HEK293 (cell line): ENCODE data around the gene CFAP299.
A peak's percentile ranks its signal among the peaks of the same experiment; 100 is the strongest.

Experiments used
- CTCF ChIA-PET: fragments of 350-600 bp; formaldehyde crosslinking; extraction: SDS; loops from one replicate; lab custom pipeline; 2021; ENCODE audit warnings: antibody characterized with exemption; lab: Yijun Ruan, JAX
- POLR2A ChIA-PET: fragments of 300-600 bp; formaldehyde crosslinking; extraction: SDS; loops from one replicate; lab custom pipeline; 2020; ENCODE audit warnings: antibody characterized with exemption, inconsistent platforms; lab: Yijun Ruan, JAX
- H3K27ac ChIP-seq: fragments of 200-500 bp; sonication (Bioruptor generic); 2 replicates; pipeline ENCODE4 v1.5.1; 2014; ENCODE audit warnings: low read depth, low read length, control low read depth, inconsistent platforms; ENCODE audit errors: extremely low read depth
- H3K36me3 ChIP-seq, 2 experiments: fragments of 200-500 bp in 1 of 2; sonication (Bioruptor generic) in 1 of 2; 1 replicate in 1 of 2; 2 replicates in 1 of 2; pipeline ENCODE4 v1.5.1; 2014 to 2017; ENCODE audit warnings: inconsistent platforms in 2 of 2, low read length in 2 of 2; ENCODE audit not compliant: control insufficient read depth in 2 of 2, insufficient read depth in 1 of 2
- H3K4me1 ChIP-seq: fragments of 200-500 bp; sonication (Bioruptor generic); 2 replicates; pipeline ENCODE4 v1.5.1; 2014; ENCODE audit warnings: mild to moderate bottlenecking, low read length, inconsistent platforms; ENCODE audit not compliant: control insufficient read depth, insufficient read depth
- H3K4me3 ChIP-seq: 2 replicates; pipeline ENCODE4 v1.5.1; 2011; ENCODE audit warnings: low read depth, mild to moderate bottlenecking, control low read depth, low read length, moderate library complexity
- H3K9me3 ChIP-seq: fragments of 200-500 bp; sonication (Bioruptor generic); 2 replicates; pipeline ENCODE4 v1.5.1; 2014; ENCODE audit warnings: low read depth, low read length, inconsistent platforms; ENCODE audit not compliant: control insufficient read depth, insufficient read depth
- ATF2 ChIP-seq: fragments of 450-650 bp; formaldehyde crosslinking; IDR thresholded peaks from 2 replicates; pipeline ENCODE4 v1.5.1; 2016; ENCODE audit warnings: missing biosample characterization, missing genetic modification characterization, low read depth
- BCL6B ChIP-seq: fragments of 450-650 bp; formaldehyde crosslinking; IDR thresholded peaks from 2 replicates; pipeline ENCODE4 v1.5.1; 2017; ENCODE audit warnings: missing biosample characterization, missing genetic modification characterization
- CTCF ChIP-seq: fragments of 450-650 bp; formaldehyde crosslinking; IDR thresholded peaks from 2 replicates; pipeline ENCODE4 v1.5.1; 2016; ENCODE audit warnings: missing biosample characterization, missing genetic modification characterization
- FEZF1 ChIP-seq: fragments of 450-650 bp; formaldehyde crosslinking; IDR thresholded peaks from 2 replicates; pipeline ENCODE4 v1.5.1; 2016; ENCODE audit warnings: missing biosample characterization, missing genetic modification characterization
- GLI4 ChIP-seq: fragments of 450-650 bp; formaldehyde crosslinking; IDR thresholded peaks from 2 replicates; pipeline ENCODE4 v1.5.1; 2016; ENCODE audit warnings: missing biosample characterization, missing genetic modification characterization
- HOXA7 ChIP-seq: sonication (generic); formaldehyde crosslinking; IDR thresholded peaks from 2 replicates; pipeline ENCODE4 v1.8.1; 2022; ENCODE audit warnings: missing genetic modification reagents, borderline replicate concordance
- KLF10 ChIP-seq: fragments of 450-650 bp; IDR thresholded peaks from 2 replicates; pipeline ENCODE4 v1.5.1; 2018; ENCODE audit warnings: missing biosample characterization, mild to moderate bottlenecking, missing genetic modification characterization
- PRDM1 ChIP-seq: fragments of 450-650 bp; formaldehyde crosslinking; IDR thresholded peaks from 2 replicates; pipeline ENCODE4; 2016; ENCODE audit warnings: missing biosample characterization, missing genetic modification characterization
- REPIN1 ChIP-seq: fragments of 450-650 bp; formaldehyde crosslinking; IDR thresholded peaks from 2 replicates; pipeline ENCODE4 v1.5.1; 2017; ENCODE audit warnings: missing biosample characterization, missing genetic modification characterization, low read depth
- YY1 ChIP-seq: fragments of 450-650 bp; formaldehyde crosslinking; IDR thresholded peaks from 2 replicates; pipeline ENCODE4 v1.5.1; 2018; ENCODE audit warnings: missing biosample characterization, missing genetic modification characterization
- ZNF121 ChIP-seq: fragments of 450-650 bp; formaldehyde crosslinking; IDR thresholded peaks from 2 replicates; pipeline ENCODE4 v1.5.1; 2016; ENCODE audit warnings: missing biosample characterization, missing genetic modification characterization
- ZNF16 ChIP-seq: fragments of 450-650 bp; formaldehyde crosslinking; IDR thresholded peaks from 2 replicates; pipeline ENCODE4 v1.5.1; 2016; ENCODE audit warnings: low read depth, missing biosample characterization, missing genetic modification characterization
- ZNF202 ChIP-seq: fragments of 450-650 bp; formaldehyde crosslinking; IDR thresholded peaks from 2 replicates; pipeline ENCODE4 v1.5.1; 2016; ENCODE audit warnings: missing biosample characterization, missing genetic modification characterization, borderline replicate concordance
- ZNF280D ChIP-seq: fragments of 450-650 bp; formaldehyde crosslinking; IDR thresholded peaks from 2 replicates; pipeline ENCODE4 v1.5.1; 2016; ENCODE audit warnings: missing biosample characterization, missing genetic modification characterization
- ZNF311 ChIP-seq: fragments of 450-650 bp; formaldehyde crosslinking; IDR thresholded peaks from 2 replicates; pipeline ENCODE4 v1.5.1; 2017; ENCODE audit warnings: missing biosample characterization, missing genetic modification characterization, borderline replicate concordance
- ZNF398 ChIP-seq: fragments of 450-650 bp; formaldehyde crosslinking; IDR thresholded peaks from 2 replicates; pipeline ENCODE4 v1.5.1; 2017; ENCODE audit warnings: missing biosample characterization, missing genetic modification characterization
- ZNF473 ChIP-seq: fragments of 450-650 bp; formaldehyde crosslinking; IDR thresholded peaks from 2 replicates; pipeline ENCODE4 v1.5.1; 2017; ENCODE audit warnings: missing biosample characterization, missing genetic modification characterization
- ZNF530 ChIP-seq: fragments of 450-650 bp; formaldehyde crosslinking; IDR thresholded peaks from 2 replicates; pipeline ENCODE4 v1.5.1; 2016; ENCODE audit warnings: low read depth, missing biosample characterization, missing genetic modification characterization
- ZNF571 ChIP-seq: fragments of 450-650 bp; formaldehyde crosslinking; IDR thresholded peaks from 2 replicates; pipeline ENCODE4 v1.5.0; 2017; ENCODE audit warnings: missing biosample characterization, missing genetic modification characterization
- ZNF580 ChIP-seq: fragments of 450-650 bp; formaldehyde crosslinking; IDR thresholded peaks from 2 replicates; pipeline ENCODE4 v1.5.1; 2016; ENCODE audit warnings: missing biosample characterization, missing genetic modification characterization
- ZNF624 ChIP-seq: fragments of 450-650 bp; formaldehyde crosslinking; IDR thresholded peaks from 2 replicates; pipeline ENCODE4 v1.5.1; 2017; ENCODE audit warnings: missing biosample characterization, missing genetic modification characterization
- ZNF626 ChIP-seq: fragments of 450-650 bp; sonication (Bioruptor Pico); formaldehyde crosslinking; IDR thresholded peaks from 2 replicates; pipeline ENCODE4 v1.5.1; 2018; ENCODE audit warnings: missing biosample characterization, missing genetic modification characterization, inconsistent platforms
- ZNF629 ChIP-seq: fragments of 450-650 bp; formaldehyde crosslinking; IDR thresholded peaks from 2 replicates; pipeline ENCODE4 v1.5.1; 2017; ENCODE audit warnings: missing biosample characterization, missing genetic modification characterization
- ZNF654 ChIP-seq: fragments of 450-650 bp; formaldehyde crosslinking; IDR thresholded peaks from 2 replicates; pipeline ENCODE4 v1.5.1; 2016; ENCODE audit warnings: low read depth, missing biosample characterization, missing genetic modification characterization
- ZNF658 ChIP-seq: fragments of 450-650 bp; formaldehyde crosslinking; IDR thresholded peaks from 2 replicates; pipeline ENCODE4; 2016; ENCODE audit warnings: missing biosample characterization, missing genetic modification characterization
- ZNF677 ChIP-seq: fragments of 450-650 bp; IDR thresholded peaks from 2 replicates; pipeline ENCODE4 v1.5.0; 2018; ENCODE audit warnings: missing biosample characterization, mild to moderate bottlenecking, missing genetic modification characterization, moderate library complexity
- ZSCAN23 ChIP-seq: fragments of 450-650 bp; formaldehyde crosslinking; IDR thresholded peaks from 2 replicates; pipeline ENCODE4 v1.5.1; 2016; ENCODE audit warnings: missing biosample characterization, missing genetic modification characterization
- ZSCAN30 ChIP-seq: fragments of 450-650 bp; IDR thresholded peaks from 2 replicates; pipeline ENCODE4 v1.5.1; 2018; ENCODE audit warnings: missing biosample characterization, mild to moderate bottlenecking, missing genetic modification characterization, moderate library complexity

CFAP299 gene

GRCh38 chr4:80335226-80335553 is 340 bp upstream of the CFAP299 start:
- H3K4me3 ChIP-seq: peak overlapping the region; percentile 61
- H3K9me3 ChIP-seq: no peaks in the 10 kb centered on the region
- TF ChIP-seq ZNF121 (tag by site-specific recombination) (no peak), ZNF658 (no peak), ZSCAN30 (tag by site-specific recombination) (no peak), ZNF530 (tag by site-specific recombination) (no peak), REPIN1 (tag by site-specific recombination) (no peak), FEZF1 (no peak), ZSCAN23 (tag by site-specific recombination) (no peak), KLF10 (no peak), GLI4 (tag by site-specific recombination) (no peak), ZNF16 (tag by site-specific recombination) (no peak), ZNF311 (tag by site-specific recombination) (no peak), ZNF629 (tag by site-specific recombination) (no peak), ZNF677 (no peak), CTCF (tag by site-specific recombination) (no peak), ZNF624 (tag by site-specific recombination) (no peak), ZNF580 (no peak), YY1 (tag by site-specific recombination) (no peak)
- no peaks in the 10 kb centered on the region for H3K4me1 ChIP-seq
- H3K27ac ChIP-seq: no peak overlapping the region
- ChIA-PET POLR2A (no interaction called here), CTCF (interaction anchor here (0.7 to 1.8 kb wide), 6 partner anchors 12 to 1296 kb away, joined by 3 to 12 read pairs (median 4); no protein-coding TSS in a partner anchor)
- no peaks in the 10 kb centered on the region for H3K36me3 ChIP-seq

GRCh38 chr4:80336582-80336981 is 1.1 kb downstream of the CFAP299 start:
- Histone ChIP-seq H3K36me3 (no peaks in the 10 kb centered on the region), H3K27ac (no peak overlapping the region), H3K4me3 (no peak overlapping the region), H3K4me1 (no peaks in the 10 kb centered on the region), H3K9me3 (no peaks in the 10 kb centered on the region)
- ChIA-PET POLR2A (interaction anchor here (1.7 kb wide), 1 partner anchor 29 kb away, joined by 3 read pairs; no protein-coding TSS in a partner anchor), CTCF (interaction anchor here (0.8 to 1.5 kb wide), 6 partner anchors 9 to 1386 kb away, joined by 3 to 6 read pairs (median 3); no protein-coding TSS in a partner anchor)
- no peak for TF ChIP-seq ZNF202 (tag by site-specific recombination)
- TF ChIP-seq ZNF473 (tag by site-specific recombination): no peak
- TF ChIP-seq ATF2 (tag by site-specific recombination): no peak
- no peak for TF ChIP-seq ZNF398 (tag by site-specific recombination)
- peak; percentile 60 for TF ChIP-seq ZNF654 (tag by site-specific recombination)
- TF ChIP-seq ZNF571 (tag by site-specific recombination): no peak
- no peak for TF ChIP-seq ZNF626 (tag by site-specific recombination)
- no peak for TF ChIP-seq PRDM1
- no peak for TF ChIP-seq ZNF658
- no peak for TF ChIP-seq ZNF280D (tag by site-specific recombination)
- TF ChIP-seq HOXA7 (CRISPR knock-in tag): no peak
- no peak for TF ChIP-seq BCL6B (tag by site-specific recombination)
